ENCODE results near the gene DENND1B.
"Not testable (repeated sequence)": the region's sequence is repeated elsewhere in the genome, so short reads cannot be mapped to it uniquely, and the experiment has no call there.

The DENND1B gene

GRCh38 chr1:197541411-197541810 is 233.9 kb downstream of the DENND1B start:
- no peak for DNase-seq

- DNase-seq: no peak
These were observed 248.4 kb downstream of the DENND1B start for GRCh38 chr1:197526736-197527371.

GRCh38 chr1:197521118-197521739 is 254.1 kb downstream of the DENND1B start:
- no peak for DNase-seq

DNA sequence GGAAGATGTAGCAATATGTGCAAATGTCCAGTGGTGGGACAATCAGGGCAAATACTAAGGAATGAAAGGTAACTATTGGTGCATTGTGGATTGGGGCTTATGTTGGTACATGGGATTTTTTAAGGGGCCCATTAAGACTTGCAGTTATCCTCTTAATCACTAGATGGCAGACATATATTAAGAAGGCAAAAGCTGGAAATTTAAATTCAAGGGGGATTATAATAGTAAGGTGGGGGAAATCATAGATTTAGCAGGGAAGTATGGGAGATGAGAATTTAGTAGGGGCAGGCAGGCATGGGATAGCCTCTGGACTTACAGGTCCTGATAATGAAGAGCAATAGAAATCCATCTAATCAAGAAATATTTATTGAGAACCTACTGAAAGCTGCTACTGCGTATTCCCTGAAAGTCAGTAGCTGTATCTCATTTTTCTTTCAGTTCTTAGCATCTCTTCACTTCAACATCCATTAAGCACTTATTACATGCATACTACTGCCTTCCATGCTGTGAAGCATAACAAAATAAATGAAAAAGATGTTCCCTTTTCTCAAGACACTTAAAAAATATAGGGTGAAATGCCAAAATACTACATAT is 255.4 kb downstream of the DENND1B start:
- DNase-seq: no peak

- no peak for DNase-seq
These were observed 259.9 kb downstream of the DENND1B start for GRCh38 chr1:197515421-197515820.

- no peak for DNase-seq
These were observed 264.4 kb downstream of the DENND1B start for GRCh38 chr1:197510691-197511378.

- DNase-seq: no peak
These were observed 278.6 kb downstream of the DENND1B start for GRCh38 chr1:197496722-197497121.

DNA sequence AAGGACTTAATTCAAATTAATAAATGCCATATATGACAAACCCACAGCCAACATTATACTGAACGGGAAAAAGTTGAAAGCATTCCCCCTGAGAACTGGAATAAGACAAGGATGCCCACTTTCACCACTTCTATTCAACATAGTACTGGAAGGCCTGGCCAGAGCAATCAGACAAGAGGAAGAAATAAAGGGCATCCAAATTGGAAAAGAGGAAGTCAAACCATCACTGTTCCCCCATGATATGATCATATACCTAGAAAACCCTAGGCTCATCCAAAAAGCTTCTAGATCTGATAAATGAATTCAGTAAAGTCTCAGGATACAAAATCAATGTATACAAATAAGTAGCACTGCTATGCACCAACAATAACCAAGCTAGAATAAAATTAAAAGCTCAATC is 283.8 kb downstream of the DENND1B start:
- DNase-seq: not testable (repeated sequence)

DNA sequence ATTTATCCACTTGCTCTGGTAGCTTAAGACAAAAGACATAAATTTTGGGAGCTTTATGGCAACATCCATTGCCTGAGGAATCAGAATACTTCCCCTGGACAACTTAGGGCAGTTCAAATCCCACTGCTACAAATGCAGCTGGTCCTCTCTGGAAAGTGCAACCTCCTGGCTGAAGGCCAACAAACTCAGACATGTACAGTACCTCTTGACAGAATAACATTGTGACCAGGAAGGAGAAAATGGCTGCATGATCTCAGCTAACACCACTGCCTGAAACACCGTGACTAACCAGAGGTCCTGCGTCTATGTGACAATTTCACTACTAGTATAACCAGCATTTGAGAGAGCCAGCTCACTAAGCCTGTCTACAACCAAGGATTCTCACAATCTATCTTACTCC is 288.3 kb downstream of the DENND1B start:
- DNase-seq: no peak

GRCh38 chr1:197485790-197486189 is 289.5 kb downstream of the DENND1B start:
- DNase-seq: no peak

DNA sequence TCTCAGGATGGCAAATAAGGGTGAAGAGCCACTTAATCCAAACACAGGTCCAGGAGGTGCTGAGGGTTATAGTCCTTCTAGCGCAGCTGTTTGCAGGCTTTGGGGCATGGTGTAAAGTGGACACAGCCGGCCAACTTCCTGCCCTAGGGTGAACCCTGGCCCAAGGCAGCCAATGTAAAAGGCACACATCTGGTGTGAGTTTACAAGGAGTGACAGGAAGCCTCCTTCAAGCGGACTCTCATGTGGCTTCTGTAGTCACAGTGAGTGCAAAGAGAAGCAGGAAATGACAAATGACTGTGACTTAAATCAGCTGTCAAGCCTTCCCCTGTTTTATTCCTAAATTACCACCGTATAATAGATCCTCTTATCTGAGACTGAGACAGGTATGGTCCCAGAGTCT is 294.2 kb downstream of the DENND1B start:
- no peak for DNase-seq

- no peak for DNase-seq
These were observed 294.8 kb downstream of the DENND1B start for GRCh38 chr1:197480446-197480845.

GRCh38 chr1:197472141-197472540 is 303.1 kb downstream of the DENND1B start:
- no peak for DNase-seq

- no peak for DNase-seq
These were observed 303.9 kb downstream of the DENND1B start for GRCh38 chr1:197471248-197471985.

- DNase-seq: no peak
These were observed 304.9 kb downstream of the DENND1B start for GRCh38 chr1:197470330-197470729.

GRCh38 chr1:197469620-197470210 is 305.6 kb downstream of the DENND1B start:
- no peak for DNase-seq

DNA sequence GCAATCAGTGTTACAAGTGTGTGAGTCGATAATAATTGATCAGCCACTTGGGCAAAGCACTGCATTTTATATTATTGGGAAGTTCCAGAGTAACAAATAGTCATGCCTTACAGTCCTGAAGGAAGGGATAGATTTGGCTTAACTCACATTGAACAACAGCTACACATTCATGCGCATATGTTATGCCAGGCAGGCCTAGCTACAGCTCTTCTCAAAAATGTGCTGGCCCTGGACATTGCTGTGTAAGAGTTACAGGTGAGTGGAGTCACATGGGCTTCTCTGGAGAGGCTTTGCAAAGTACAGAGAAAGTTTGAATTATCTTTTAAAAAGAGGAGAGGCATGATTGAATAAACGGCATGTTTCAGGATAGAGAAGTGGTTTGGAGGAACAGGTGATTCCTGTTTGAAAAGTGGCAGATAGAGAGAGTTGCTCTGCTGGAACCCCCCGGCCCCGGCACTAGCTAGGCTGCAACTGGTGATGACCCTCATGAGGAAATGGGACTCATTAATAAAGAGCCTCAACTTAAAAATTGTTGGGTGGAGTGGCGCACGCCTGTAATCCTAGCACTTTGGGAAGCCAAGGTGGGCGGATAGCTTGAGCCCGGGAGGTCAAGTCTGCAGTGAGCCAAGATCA is 306.6 kb downstream of the DENND1B start:
- no peak for DNase-seq

DNA sequence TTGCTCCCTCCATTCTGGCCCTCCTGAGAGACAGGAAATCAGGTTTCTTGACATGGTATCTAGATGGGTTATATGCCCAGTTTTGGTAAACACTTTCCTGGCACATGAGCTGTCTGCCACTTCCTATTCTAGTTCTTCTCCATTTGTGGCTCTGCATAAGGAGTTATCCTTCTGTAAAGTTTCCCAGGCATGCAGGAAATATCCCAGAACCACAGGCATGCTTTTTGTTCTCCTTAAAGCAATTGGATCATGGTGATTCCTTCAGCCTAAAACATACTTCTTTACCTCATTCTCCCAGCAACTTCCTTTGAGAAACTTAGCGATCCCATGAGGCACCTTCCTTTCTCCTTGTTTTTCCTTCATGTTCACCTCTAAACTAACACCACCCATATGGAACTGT is 307.4 kb downstream of the DENND1B start:
- no peak for DNase-seq

DNA sequence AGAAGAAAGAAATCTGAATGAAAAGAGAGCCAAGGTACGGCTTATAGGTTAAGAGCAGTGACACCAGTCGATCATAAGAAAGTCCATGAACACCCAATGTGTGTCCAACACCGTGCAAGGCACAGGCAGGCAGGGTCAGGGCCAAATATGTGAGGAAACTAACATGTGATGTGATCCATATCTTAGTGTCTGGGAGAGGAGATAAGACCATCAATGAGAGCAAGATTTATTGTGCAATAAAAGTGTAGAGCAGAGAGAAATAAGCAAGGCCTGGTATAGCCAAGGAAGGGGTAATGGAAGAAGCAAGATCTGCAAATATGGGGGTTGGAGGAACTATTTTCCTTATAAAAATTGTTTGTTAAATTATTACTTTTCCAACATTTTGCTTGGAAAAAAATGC is 308.5 kb downstream of the DENND1B start:
- no peak for DNase-seq

GRCh38 chr1:197465528-197466327 is 309.6 kb downstream of the DENND1B start:
- no peak for DNase-seq

GRCh38 chr1:197464044-197464443 is 311.2 kb downstream of the DENND1B start:
- no peak for DNase-seq

Data from activated T-cell treated with anti-CD3 and anti-CD28 coated beads, Interleukin-2, amount 50 U/mL, for 1 hour (primary cell).